GM20000 (cell line): ENCODE data around the gene NKPD1.
A peak's percentile ranks its signal among the peaks of the same experiment; 100 is the strongest.

Experiments
- DNase-seq: peaks from one replicate; pipeline ENCODE4 v3.0.0; 2012; ENCODE audit warnings: low spot score
- CTCF ChIP-seq: IDR thresholded peaks from 2 replicates; pipeline ENCODE4 v1.5.1; 2012; ENCODE audit warnings: mild to moderate bottlenecking, control low read depth; ENCODE audit errors: extremely low read depth, missing control alignments

The NKPD1 gene

GRCh38 chr19:45140533-45140932, 20.2 kb downstream of the NKPD1 start:
- no peak for TF ChIP-seq CTCF

GRCh38 chr19:45140144-45140503, 20.7 kb downstream of the NKPD1 start:
- DNase-seq: peak; percentile 14
- TF ChIP-seq CTCF: no peak

More at GRCh38 chr19:45140533-45140932, 20.2 kb downstream of the NKPD1 start:
- no peak for DNase-seq

- peak; percentile 28 for DNase-seq
- no peak for TF ChIP-seq CTCF
These were observed 21.3 kb downstream of the NKPD1 start for GRCh38 chr19:45139286-45140143.

DNA sequence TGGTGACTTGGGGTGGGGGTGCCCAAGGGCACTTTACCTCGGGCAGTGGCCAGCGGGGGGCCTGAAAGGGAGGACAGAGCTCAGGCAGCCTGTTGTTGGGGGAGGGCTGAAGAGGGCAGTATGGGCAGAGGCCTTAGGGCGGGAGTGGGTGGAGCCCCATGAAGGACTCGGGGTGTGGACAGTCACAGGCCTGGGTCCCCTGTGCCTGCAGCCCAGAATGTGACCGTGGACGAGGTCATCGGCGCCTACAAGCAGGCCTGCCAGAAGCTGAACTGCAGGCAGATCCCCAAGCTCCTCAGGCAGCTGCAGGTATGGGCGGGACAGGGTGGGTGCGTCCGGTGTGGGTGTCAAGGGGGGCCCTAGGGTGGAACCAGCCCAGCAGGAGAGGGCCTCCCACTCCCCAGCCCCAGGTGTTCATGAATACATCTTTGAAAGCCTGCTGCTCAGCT, 22.5 kb downstream of the NKPD1 start:
- TF ChIP-seq CTCF: no peak
- DNase-seq: no peak

- TF ChIP-seq CTCF: no peak
- peak; percentile 89 for DNase-seq
These were observed 23.5 kb downstream of the NKPD1 start for GRCh38 chr19:45137179-45137761.

- peak; percentile 77 for DNase-seq
- TF ChIP-seq CTCF: no peak
These were observed 24.1 kb downstream of the NKPD1 start for GRCh38 chr19:45136507-45137178.

DNA sequence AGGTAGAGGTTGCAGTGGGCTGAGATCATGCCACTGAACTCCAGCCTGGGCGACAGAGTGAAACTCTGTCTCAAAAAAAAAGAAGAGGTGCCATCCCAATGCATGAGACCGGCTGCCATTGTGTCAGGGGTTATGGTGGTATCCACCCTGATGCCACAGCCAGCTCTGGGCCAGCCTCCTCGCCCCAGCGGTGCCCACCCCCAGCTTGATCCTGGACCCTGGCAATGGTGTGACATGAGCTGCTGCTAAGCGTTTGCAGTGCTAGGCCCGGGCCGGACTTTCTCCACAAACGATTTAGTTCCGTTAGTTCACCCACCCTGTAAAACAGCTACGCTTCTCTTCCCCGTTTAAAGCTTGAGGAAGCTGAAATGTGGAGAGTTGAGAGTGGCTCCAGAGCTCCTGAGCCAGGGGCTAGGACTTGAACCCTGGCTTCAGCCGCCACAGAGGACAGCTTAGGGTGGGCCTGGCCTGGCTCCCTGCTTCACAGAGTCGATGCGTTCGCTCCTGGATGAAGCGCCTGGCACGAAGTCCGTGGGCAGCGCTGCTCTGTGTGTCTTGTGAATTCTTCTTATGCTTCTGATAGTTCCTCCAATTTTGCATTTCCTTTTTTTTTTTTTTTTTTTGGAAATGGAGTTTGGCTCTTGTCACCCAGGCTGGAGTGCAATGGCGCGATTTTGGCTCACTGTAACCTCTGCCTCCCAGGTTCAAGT, 25.5 kb downstream of the NKPD1 start:
- TF ChIP-seq CTCF: no peak
- DNase-seq: no peak
